ENCODE measurements around the gene MTMR10. TPM values are rescaled to one million over a fixed set of nuclear protein-coding genes. Genes with fewer than 3 reads are reported as not detected.

Gene MTMR10
- total RNA-seq, 1 donor from 2014 or later = 28.8 TPM

DNA sequence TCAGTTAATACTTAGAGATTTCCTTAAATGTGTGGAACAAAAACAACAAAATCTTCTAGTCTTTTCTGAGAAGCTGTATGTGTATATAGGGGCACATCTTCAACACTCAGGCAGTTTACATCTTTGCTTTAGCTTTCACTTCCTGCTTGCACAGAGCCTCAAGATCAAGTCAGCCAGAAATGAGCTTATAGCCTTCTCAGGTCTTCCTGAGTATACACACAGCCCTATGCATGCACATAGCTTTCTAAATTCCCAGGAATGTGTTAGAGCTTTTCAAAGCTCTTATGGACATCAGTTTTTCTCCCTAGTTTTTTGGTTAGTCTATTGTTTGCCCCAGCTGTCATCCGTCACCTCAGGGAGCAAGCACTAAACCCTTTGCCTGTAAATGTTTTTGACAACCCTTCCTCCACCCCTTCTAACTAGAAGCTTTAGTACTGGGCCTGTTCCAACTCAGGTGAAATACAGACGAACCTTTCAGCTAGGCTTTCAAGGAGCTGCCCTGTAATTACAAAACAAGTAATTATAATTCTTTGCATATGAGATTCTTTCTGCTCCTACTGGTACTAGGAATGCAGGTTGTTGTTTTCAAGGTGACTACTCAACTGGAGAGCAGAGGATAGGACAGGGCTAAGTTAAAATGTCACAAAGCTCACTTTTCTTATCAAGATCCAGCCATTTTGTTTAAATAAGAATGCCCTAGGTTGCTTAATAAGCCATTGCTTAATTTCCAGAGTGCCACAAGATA lies 22.6 kb upstream of the MTMR10 start:
- intact Hi-C loops (cut with micrococcal nuclease) = no loop called here
- Histone ChIP-seq H3K36me3 (no peaks in the 10 kb centered on the region), H3K27ac (replicated peaks) (no peak overlapping the region), H3K27me3 (ENCODE audit: low read depth) (no peaks in the 10 kb centered on the region), H3K4me3 (no peak overlapping the region), H3K4me1 (no peaks in the 10 kb centered on the region), H3K9me3 (replicated peaks) (peaks cover 29% of the 10 kb centered on the region)
- no peak for DNase-seq
- TF ChIP-seq, protein P1, sequence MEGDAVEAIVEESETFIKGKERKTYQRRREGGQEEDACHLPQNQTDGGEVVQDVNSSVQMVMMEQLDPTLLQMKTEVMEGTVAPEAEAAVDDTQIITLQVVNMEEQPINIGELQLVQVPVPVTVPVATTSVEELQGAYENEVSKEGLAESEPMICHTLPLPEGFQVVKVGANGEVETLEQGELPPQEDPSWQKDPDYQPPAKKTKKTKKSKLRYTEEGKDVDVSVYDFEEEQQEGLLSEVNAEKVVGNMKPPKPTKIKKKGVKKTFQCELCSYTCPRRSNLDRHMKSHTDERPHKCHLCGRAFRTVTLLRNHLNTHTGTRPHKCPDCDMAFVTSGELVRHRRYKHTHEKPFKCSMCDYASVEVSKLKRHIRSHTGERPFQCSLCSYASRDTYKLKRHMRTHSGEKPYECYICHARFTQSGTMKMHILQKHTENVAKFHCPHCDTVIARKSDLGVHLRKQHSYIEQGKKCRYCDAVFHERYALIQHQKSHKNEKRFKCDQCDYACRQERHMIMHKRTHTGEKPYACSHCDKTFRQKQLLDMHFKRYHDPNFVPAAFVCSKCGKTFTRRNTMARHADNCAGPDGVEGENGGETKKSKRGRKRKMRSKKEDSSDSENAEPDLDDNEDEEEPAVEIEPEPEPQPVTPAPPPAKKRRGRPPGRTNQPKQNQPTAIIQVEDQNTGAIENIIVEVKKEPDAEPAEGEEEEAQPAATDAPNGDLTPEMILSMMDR (IDR thresholded peaks at IDR 0.05; ENCODE audit: borderline replicate concordance) = no peak

DNA sequence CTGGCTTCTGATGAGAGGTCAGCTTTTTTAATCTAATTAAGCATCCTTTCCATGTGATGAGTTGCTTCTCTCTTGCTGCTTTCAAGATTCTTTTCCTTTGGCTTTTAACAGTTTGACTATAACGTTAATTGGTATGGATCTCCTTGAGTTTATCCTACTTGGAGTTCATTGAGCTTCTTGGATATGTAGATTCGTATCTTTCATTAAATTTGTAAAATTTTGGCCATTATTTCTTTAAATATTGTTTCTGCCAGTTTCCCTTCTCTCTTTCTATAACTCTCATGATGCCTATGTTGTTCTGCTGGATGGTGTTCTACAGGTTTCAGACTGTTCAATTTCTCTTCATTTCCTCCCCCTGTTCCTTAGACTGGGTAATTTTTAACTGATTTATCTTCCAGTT lies 21.0 kb upstream of the MTMR10 start:
- Histone ChIP-seq H3K4me3 (no peak overlapping the region), H3K27me3 (ENCODE audit: low read depth) (no peaks in the 10 kb centered on the region), H3K36me3 (no peaks in the 10 kb centered on the region), H3K9me3 (replicated peaks) (peaks cover 29% of the 10 kb centered on the region), H3K27ac (replicated peaks) (no peak overlapping the region), H3K4me1 (no peaks in the 10 kb centered on the region)
- TF ChIP-seq, protein P1 (IDR thresholded peaks at IDR 0.05; ENCODE audit: borderline replicate concordance) = no peak
- intact Hi-C loops (cut with micrococcal nuclease) = no loop called here
- DNase-seq = no peak

DNA sequence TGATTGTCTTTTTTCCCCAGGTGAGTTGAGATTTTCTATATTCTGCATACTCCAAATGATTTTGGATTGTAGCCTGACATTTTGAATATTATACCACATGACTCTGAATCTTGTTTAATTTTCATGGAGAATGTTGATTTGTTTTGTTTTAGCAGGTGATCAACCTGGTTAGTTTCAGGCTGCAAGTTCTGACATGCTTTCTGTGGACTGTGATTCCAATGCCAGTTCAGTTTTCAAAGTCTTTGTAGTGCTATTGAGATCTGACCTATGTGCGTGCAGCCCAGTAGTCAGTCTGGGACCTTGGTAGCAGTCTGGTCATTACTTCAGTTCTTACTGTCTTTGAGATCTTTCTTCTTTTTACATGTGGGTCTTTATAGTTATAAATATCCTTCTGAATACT lies 18.6 kb upstream of the MTMR10 start:
- Histone ChIP-seq H3K27ac (replicated peaks) (no peak overlapping the region), H3K27me3 (ENCODE audit: low read depth) (no peaks in the 10 kb centered on the region), H3K36me3 (no peaks in the 10 kb centered on the region), H3K4me1 (no peaks in the 10 kb centered on the region), H3K4me3 (no peak overlapping the region), H3K9me3 (replicated peaks) (peaks cover 29% of the 10 kb centered on the region)
- TF ChIP-seq, protein P1 (IDR thresholded peaks at IDR 0.05; ENCODE audit: borderline replicate concordance) = no peak
- intact Hi-C loops (cut with micrococcal nuclease) = no loop called here
- no peak for DNase-seq

DNA sequence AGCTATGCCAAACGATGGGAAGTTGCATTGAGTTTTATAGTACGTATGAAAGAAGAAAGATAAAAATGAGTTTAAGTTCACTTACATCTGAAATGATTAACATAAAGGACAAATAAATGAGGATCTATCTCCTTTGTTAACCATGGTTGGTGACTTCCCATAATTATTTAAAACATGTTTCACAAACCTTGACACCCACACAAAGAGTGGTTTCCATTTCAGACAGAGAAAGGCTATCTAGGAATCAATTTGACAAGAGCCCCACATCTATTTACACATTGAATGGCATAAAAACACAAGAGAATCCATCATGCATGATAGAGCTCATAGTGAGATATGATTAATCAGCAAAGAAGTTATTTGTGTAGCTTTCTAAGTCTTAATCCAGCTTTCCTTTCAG lies 14.2 kb upstream of the MTMR10 start:
- no peaks in the 10 kb centered on the region for H3K27me3 ChIP-seq (ENCODE audit: low read depth)
- TF ChIP-seq, protein P1 (IDR thresholded peaks at IDR 0.05; ENCODE audit: borderline replicate concordance) = no peak
- no peak for DNase-seq
- intact Hi-C loops (cut with micrococcal nuclease) = no loop called here
- H3K4me3 ChIP-seq = no peak overlapping the region
- peaks cover 10% of the 10 kb centered on the region for H3K4me1 ChIP-seq
- H3K36me3 ChIP-seq = no peaks in the 10 kb centered on the region
- peaks cover 1% of the 10 kb centered on the region for H3K9me3 ChIP-seq (replicated peaks)
- peak overlapping the region; percentile 82 for H3K27ac ChIP-seq (replicated peaks)

DNA sequence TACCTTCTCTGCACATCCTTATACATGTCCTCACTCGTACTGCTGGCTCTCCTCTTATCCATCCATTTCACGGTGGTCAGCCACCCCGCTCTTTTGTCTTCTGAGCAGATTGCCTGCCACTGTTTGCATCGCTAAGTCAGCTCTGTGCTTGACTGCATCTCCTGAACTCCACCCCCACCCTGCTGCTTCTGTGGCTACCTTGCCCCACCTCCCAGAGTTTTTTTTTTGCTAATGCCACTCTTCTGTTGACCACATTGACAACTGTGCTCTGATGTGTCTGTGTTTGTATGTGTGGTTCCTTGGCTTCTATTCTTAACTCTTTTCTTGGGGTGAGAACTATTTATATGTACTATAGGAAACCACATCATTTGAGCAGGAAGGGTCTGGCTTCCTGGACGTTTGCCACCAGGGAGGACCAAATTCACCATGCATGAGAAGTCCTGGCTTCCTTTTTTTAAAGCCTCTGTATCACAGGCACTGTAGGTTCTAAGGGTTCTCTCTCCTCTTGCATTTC lies 12.8 kb upstream of the MTMR10 start:
- Histone ChIP-seq H3K4me1 (peaks cover 10% of the 10 kb centered on the region), H3K27ac (replicated peaks) (peak overlapping the region; percentile 82), H3K9me3 (replicated peaks) (no peaks in the 10 kb centered on the region), H3K4me3 (peak overlapping the region; percentile 36), H3K27me3 (ENCODE audit: low read depth) (no peaks in the 10 kb centered on the region), H3K36me3 (no peaks in the 10 kb centered on the region)
- TF ChIP-seq, protein P1 (IDR thresholded peaks at IDR 0.05; ENCODE audit: borderline replicate concordance) = no peak
- intact Hi-C loops (cut with micrococcal nuclease) = no loop called here
- DNase-seq = peak; percentile 57

All from left ventricle myocardium inferior (tissue), 1 donor.